AG04449 (cell line): ENCODE measurements around the gene ZBTB12.

ENCODE experiments used
- CTCF ChIA-PET: fragments of 350-600 bp; formaldehyde crosslinking; extraction: SDS; loops from one replicate; lab custom pipeline; 2021; ENCODE audit warnings: antibody characterized with exemption; lab: Yijun Ruan, JAX
- POLR2A ChIA-PET: fragments of 400-600, 350-600 bp; formaldehyde crosslinking; extraction: SDS; loops from one replicate; lab custom pipeline; 2020; ENCODE audit warnings: antibody characterized with exemption, inconsistent platforms; lab: Yijun Ruan, JAX
- DNase-seq: peaks from one replicate; pipeline ENCODE4 v3.0.0-alpha.2; 2010; ENCODE audit warnings: low read depth, low spot score
- H3K4me3 ChIP-seq: 2 replicates; pipeline ENCODE4 v1.5.1; 2011; ENCODE audit warnings: low read depth, mild to moderate bottlenecking, control low read depth, low read length
- TF ChIP-seq, protein P1 (sequence below): IDR thresholded peaks from one replicate; pipeline ENCODE4 v1.5.1; 2011; ENCODE audit warnings: mild to moderate bottlenecking, moderate library complexity, low read length, control low read depth, inconsistent platforms; ENCODE audit not compliant: insufficient read depth; ENCODE audit errors: missing control alignments

Gene ZBTB12

DNA sequence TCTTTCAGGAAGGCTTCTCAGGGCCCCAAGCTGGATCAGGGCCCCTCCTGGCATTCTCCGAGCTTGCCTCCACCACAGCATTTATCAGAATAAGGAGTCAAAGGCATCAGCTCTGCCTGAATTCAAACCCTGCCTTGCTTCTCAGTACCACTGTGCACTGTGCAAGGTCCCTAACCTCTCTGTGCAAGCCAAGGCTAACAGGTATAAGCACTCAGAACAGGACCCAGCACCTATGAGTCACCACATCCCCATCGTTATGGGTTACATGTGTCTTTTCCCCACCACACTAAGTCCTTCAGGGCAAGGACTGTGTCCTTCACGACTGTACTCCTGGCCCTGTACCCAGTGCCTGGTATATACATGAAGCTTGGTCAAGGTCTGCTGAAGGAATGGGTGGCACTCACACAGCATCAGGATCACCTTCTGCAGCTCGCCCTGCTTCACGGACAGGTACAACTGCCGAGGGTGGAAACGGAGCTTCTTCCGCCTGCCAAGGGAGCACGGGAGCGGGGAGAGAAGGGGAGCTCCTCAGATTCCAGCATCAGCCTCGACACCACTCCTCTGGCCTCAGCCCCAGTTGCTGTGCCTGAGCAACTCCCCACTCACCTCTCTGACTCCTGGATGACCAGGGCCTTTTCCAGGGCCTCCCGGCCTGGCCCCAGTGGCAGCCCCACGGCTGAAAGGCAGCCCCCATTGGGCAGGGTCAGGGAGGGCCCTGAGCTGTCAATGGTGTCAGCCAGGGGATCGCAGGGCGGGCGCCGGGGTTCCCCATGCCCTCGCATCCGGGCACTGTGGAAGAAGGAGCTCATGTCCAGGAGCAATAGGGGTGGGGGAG is 14.5 kb downstream of the ZBTB12 start:
- H3K4me3 ChIP-seq: no peak overlapping the region
- no peak for DNase-seq
- ChIA-PET CTCF (interaction anchor here (1.1 to 4.8 kb wide), 9 partner anchors 9 to 207 kb away, joined by 3 to 44 read pairs (median 9); partner anchors contain the start of genes EHMT2, LSM2 and LY6G5C), POLR2A (no interaction called here)
- TF ChIP-seq, protein P1, sequence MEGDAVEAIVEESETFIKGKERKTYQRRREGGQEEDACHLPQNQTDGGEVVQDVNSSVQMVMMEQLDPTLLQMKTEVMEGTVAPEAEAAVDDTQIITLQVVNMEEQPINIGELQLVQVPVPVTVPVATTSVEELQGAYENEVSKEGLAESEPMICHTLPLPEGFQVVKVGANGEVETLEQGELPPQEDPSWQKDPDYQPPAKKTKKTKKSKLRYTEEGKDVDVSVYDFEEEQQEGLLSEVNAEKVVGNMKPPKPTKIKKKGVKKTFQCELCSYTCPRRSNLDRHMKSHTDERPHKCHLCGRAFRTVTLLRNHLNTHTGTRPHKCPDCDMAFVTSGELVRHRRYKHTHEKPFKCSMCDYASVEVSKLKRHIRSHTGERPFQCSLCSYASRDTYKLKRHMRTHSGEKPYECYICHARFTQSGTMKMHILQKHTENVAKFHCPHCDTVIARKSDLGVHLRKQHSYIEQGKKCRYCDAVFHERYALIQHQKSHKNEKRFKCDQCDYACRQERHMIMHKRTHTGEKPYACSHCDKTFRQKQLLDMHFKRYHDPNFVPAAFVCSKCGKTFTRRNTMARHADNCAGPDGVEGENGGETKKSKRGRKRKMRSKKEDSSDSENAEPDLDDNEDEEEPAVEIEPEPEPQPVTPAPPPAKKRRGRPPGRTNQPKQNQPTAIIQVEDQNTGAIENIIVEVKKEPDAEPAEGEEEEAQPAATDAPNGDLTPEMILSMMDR: no peak

DNA sequence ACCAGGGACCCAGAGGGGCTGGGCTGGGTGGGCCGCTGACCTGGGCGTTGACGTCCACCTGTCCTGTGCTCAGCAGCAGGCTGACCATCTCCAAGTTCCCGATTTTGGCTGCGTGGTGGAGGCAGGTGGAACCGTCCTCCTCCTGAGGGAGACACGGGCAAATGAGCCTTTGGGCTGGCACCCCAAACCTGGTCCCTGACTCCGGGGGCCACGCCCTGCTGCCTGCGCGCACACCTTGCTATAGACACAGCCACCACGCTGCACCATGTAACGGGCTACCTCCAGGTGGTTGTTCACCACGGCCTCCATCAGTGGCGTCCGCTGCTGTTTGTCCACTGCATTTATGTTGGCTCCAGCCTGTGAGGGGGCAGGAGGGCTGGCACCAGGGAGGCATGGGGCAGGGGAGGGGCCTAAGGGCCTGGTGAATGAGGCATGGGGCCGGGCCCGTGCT is 15.3 kb downstream of the ZBTB12 start:
- TF ChIP-seq, protein P1: no peak
- DNase-seq: no peak
- no peak overlapping the region for H3K4me3 ChIP-seq
- POLR2A ChIA-PET: no interaction called here
- CTCF ChIA-PET: interaction anchor here (1.8 to 4.8 kb wide), 3 partner anchors 10 to 65 kb away, joined by 9 to 44 read pairs (median 26); no protein-coding TSS in a partner anchor

DNA sequence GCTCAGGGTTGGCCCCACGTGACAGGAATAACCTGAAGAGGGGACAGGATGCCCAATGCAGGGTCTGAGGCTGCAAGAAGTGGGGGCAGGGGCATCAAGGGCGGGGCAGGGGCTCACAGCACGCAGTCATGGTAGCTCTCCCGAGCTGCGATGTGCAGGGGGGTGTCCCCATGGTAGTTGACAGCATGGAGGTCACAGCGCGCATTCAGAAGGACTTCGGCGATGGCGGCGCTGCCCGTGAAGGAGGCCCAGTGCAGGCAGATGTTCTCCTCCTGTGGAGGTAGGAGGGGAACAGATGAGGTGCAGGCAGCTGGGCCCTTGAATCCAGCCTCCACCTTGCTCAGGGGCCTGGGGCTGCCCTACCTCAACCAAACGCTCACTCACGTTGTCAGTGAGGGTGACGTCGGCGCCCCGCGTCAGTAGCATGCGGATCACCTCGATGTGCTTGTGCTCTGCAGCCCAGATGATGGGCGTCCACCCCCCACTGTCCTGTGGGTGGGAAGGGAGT is 17.3 kb downstream of the ZBTB12 start:
- ChIA-PET POLR2A (no interaction called here), CTCF (interaction anchor here (1.2 to 2.4 kb wide), 4 partner anchors 9 to 68 kb away, joined by 4 to 10 read pairs (median 6); no protein-coding TSS in a partner anchor)
- TF ChIP-seq, protein P1: no peak

DNA sequence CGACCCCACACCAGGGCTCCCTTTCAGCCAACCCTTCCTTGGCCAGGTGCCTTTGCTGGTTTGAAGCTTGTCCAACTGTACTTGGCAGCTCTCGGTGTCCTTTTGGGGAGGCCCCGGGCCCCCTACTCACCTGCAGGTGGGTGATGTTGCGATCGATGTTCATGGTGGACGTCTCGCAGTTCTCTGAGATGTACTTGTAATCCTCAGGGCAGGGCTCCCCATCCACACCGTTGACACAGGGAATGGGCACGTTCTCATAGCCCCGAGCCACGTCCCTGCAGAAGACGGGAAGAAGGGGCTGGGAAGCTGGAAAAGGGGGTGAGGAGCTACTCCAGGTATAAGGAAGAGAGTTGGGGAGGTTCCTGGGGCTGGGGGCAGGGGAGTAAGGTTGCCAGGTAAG is 18.2 kb downstream of the ZBTB12 start:
- TF ChIP-seq, protein P1: no peak
- POLR2A ChIA-PET: no interaction called here
- no peak for DNase-seq
- CTCF ChIA-PET: interaction anchor here (1.4 to 2.4 kb wide), 4 partner anchors 8 to 69 kb away, joined by 6 to 10 read pairs (median 6); no protein-coding TSS in a partner anchor
- no peak overlapping the region for H3K4me3 ChIP-seq

More for the DNA sequence above, 17.3 kb downstream of the ZBTB12 start:
- no peak overlapping the region for H3K4me3 ChIP-seq
- no peak for DNase-seq

DNA sequence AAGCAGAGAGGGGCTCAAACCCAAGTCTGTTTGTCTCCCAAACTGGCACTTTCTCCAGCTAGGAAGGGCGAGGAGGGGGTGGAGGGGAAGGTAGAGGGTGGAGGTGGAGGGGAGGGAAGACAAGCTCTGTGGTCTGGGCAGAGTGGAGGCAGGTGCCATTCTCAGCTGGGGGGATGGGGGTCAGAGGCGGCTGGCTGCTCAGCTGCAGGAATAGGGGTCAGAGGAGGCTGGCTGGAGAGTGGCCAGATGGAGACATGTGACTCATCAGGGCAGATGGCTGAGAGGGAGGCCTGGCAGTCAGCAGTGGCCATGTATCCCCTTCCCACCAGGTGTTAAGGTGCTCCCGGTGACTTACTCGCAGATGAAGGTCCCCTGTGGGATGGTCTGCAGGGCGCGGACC is 19.5 kb downstream of the ZBTB12 start:
- TF ChIP-seq, protein P1: no peak
- DNase-seq: no peak
- POLR2A ChIA-PET: interaction anchor here (1.2 kb wide), 1 partner anchor 16 kb away, joined by 4 read pairs; no protein-coding TSS in a partner anchor
- CTCF ChIA-PET: interaction anchor here (2.4 kb wide), 1 partner anchor 70 kb away, joined by 10 read pairs; no protein-coding TSS in a partner anchor
- no peak overlapping the region for H3K4me3 ChIP-seq
